Measurements from ENCODE around the gene MED4.
"Not testable (repeated sequence)": the region's sequence is repeated elsewhere in the genome, so short reads cannot be mapped to it uniquely, and the experiment has no call there.

Gene MED4

GRCh38 chr13:48072304-48072703, 22.6 kb downstream of the MED4 start:
- H3K4me3 ChIP-seq (ENCODE audit: low read depth, low read length) = no peak overlapping the region
- TF ChIP-seq POLR2A (IDR thresholded peaks at IDR 0.05; ENCODE audit: extremely low read depth, insufficient read length) (no peak), MAX (IDR thresholded peaks at IDR 0.05; ENCODE audit: low read depth, low read length) (no peak), MYC (IDR thresholded peaks at IDR 0.05; ENCODE audit: low read depth, low read length) (no peak), CTCF (IDR thresholded peaks at IDR 0.05; ENCODE audit: low read depth, low read length) (no peak)
- DNase-seq (ENCODE audit: low read depth) = no peak

GRCh38 chr13:48070942-48071341, 24.0 kb downstream of the MED4 start:
- no peak overlapping the region for H3K4me3 ChIP-seq (ENCODE audit: low read depth, low read length)
- TF ChIP-seq MAX (IDR thresholded peaks at IDR 0.05; ENCODE audit: low read depth, low read length) = no peak
- TF ChIP-seq POLR2A (IDR thresholded peaks at IDR 0.05; ENCODE audit: extremely low read depth, insufficient read length) = no peak
- no peak for DNase-seq (ENCODE audit: low read depth)

- no peak overlapping the region for H3K4me3 ChIP-seq (ENCODE audit: low read depth, low read length)
- DNase-seq (ENCODE audit: low read depth) = no peak
- TF ChIP-seq MYC (IDR thresholded peaks at IDR 0.05; ENCODE audit: low read depth, low read length) (no peak), CTCF (IDR thresholded peaks at IDR 0.05; ENCODE audit: low read depth, low read length) (no peak), MAX (IDR thresholded peaks at IDR 0.05; ENCODE audit: low read depth, low read length) (no peak), POLR2A (IDR thresholded peaks at IDR 0.05; ENCODE audit: extremely low read depth, insufficient read length) (no peak)
These were observed 25.3 kb downstream of the MED4 start for GRCh38 chr13:48069573-48069972.

- TF ChIP-seq POLR2A (IDR thresholded peaks at IDR 0.05; ENCODE audit: extremely low read depth, insufficient read length) (no peak), CTCF (IDR thresholded peaks at IDR 0.05; ENCODE audit: low read depth, low read length) (no peak), MYC (IDR thresholded peaks at IDR 0.05; ENCODE audit: low read depth, low read length) (no peak), MAX (IDR thresholded peaks at IDR 0.05; ENCODE audit: low read depth, low read length) (no peak)
These were observed 26.0 kb downstream of the MED4 start for GRCh38 chr13:48068952-48069351.

GRCh38 chr13:48068036-48068435, 26.9 kb downstream of the MED4 start:
- TF ChIP-seq CTCF (IDR thresholded peaks at IDR 0.05; ENCODE audit: low read depth, low read length) = no peak
- TF ChIP-seq POLR2A (IDR thresholded peaks at IDR 0.05; ENCODE audit: extremely low read depth, insufficient read length) = no peak
- no peak overlapping the region for H3K4me3 ChIP-seq (ENCODE audit: low read depth, low read length)
- no peak for DNase-seq (ENCODE audit: low read depth)

More at GRCh38 chr13:48068952-48069351, 26.0 kb downstream of the MED4 start:
- no peak for DNase-seq (ENCODE audit: low read depth)
- no peak overlapping the region for H3K4me3 ChIP-seq (ENCODE audit: low read depth, low read length)

GRCh38 chr13:48066310-48066989, 28.5 kb downstream of the MED4 start:
- peak; percentile 38 for DNase-seq (ENCODE audit: low read depth)
- H3K4me3 ChIP-seq (ENCODE audit: low read depth, low read length) = no peak overlapping the region
- no peak for TF ChIP-seq MYC (IDR thresholded peaks at IDR 0.05; ENCODE audit: low read depth, low read length)
- no peak for TF ChIP-seq CTCF (IDR thresholded peaks at IDR 0.05; ENCODE audit: low read depth, low read length)
- TF ChIP-seq POLR2A (IDR thresholded peaks at IDR 0.05; ENCODE audit: extremely low read depth, insufficient read length) = no peak
- no peak for TF ChIP-seq MAX (IDR thresholded peaks at IDR 0.05; ENCODE audit: low read depth, low read length)

- not testable (repeated sequence) for H3K4me3 ChIP-seq (ENCODE audit: low read depth, low read length); DNase-seq (ENCODE audit: low read depth)
These were observed 35.0 kb downstream of the MED4 start for GRCh38 chr13:48059951-48060350.

GRCh38 chr13:48058536-48058935, 36.4 kb downstream of the MED4 start:
- not testable (repeated sequence) for DNase-seq (ENCODE audit: low read depth); H3K4me3 ChIP-seq (ENCODE audit: low read depth, low read length)

All from NB4 (cell line).